D721Med (cell line): ENCODE data around the gene MSTN.
"Not testable (repeated sequence)": the region's sequence is repeated elsewhere in the genome, so short reads cannot be mapped to it uniquely, and the experiment has no call there.

Experiments
- DNase-seq: peaks from one replicate; pipeline ENCODE4 v3.0.0; 2011; ENCODE audit warnings: low spot score; ENCODE audit not compliant: insufficient read length
- FAIRE-seq: peaks from 2 replicates; lab custom pipeline; 2011; peaks lifted over from hg19 to GRCh38; lab: Jason Lieb, UNC
- CTCF ChIP-seq: IDR thresholded peaks from 2 replicates; pipeline ENCODE4 v1.5.1; 2012; ENCODE audit warnings: mild to moderate bottlenecking, control low read depth; ENCODE audit not compliant: insufficient read depth; ENCODE audit errors: missing control alignments

MSTN gene

GRCh38 chr2:190052307-190052706 lies 10.2 kb downstream of the MSTN start:
- DNase-seq (no peak), FAIRE-seq (no peak)
- TF ChIP-seq CTCF, result no peak

- FAIRE-seq (no peak), DNase-seq (no peak)
- TF ChIP-seq CTCF, result no peak
Measured at GRCh38 chr2:190051223-190051622, 11.3 kb downstream of the MSTN start.

- FAIRE-seq (no peak), DNase-seq (no peak)
- no peak for TF ChIP-seq CTCF
Measured at GRCh38 chr2:190050001-190050400, 12.5 kb downstream of the MSTN start.

- FAIRE-seq (no peak), DNase-seq (no peak)
- TF ChIP-seq CTCF, result no peak
Measured at GRCh38 chr2:190044866-190045265, 17.7 kb downstream of the MSTN start.

- no peak for TF ChIP-seq CTCF
- FAIRE-seq (no peak), DNase-seq (no peak)
Measured at GRCh38 chr2:190043441-190043840, 19.1 kb downstream of the MSTN start.

GRCh38 chr2:190036071-190036470 lies 26.5 kb downstream of the MSTN start:
- DNase-seq (no peak), FAIRE-seq (no peak)
- TF ChIP-seq CTCF, result no peak

- not testable (repeated sequence) for FAIRE-seq
Measured at GRCh38 chr2:190034417-190034816, 28.1 kb downstream of the MSTN start.

GRCh38 chr2:190031969-190032618 lies 30.4 kb downstream of the MSTN start:
- TF ChIP-seq CTCF, result no peak
- no peak for FAIRE-seq
- DNase-seq, result no peak

More at GRCh38 chr2:190034417-190034816, 28.1 kb downstream of the MSTN start:
- not testable (repeated sequence) for DNase-seq
